ENCODE results near the gene CHRM5.

CHRM5 gene

DNA sequence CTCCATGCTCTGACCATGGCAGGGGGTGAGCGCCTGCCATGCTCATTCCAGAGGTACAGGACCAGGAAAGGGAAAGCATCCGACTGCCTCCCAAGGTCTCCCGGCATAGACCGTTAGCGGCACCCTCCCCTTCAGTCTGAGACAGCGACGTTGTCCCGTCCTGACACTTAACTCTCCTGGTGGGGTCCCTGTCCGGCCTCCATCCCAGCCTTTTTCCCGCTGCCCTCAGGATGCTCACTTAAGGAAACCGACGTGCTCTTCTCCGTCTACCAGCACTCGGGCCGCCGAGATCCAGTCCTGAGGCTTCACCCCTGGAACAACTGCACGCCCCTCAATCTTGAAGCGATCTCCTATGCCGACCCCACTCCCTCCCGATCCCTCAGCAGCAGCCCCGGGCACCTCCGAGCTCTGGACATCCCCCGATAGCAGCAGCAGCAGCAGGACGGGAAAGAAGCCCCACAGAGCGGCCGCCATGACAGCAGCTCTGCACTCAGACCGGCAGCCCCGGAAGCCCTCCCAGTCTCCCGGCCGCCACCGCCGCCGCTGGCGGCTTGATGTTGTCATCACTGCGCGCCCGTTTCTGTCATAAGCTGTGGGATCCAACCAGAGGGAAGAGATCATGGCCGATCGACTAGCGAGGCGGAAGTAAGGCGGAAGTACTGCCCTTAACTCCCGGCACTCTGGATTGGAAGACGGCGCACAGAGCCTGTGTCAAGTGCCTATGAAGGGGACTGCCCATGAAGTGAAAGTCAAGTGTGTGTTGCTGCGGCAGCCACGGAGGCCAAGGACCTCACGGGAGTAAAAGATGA is 133.3 kb downstream of the CHRM5 start, which contains the start of the genes EMC7 and PGBD4:
EMC7 (minus strand) TSS at position 497 of the 809 bp plus-strand sequence; CDS start at position 474, 23 bp downstream.
PGBD4 (plus strand) TSS at position 718 of the 809 bp plus-strand sequence. CDS start 449 bp downstream, outside the sequence.
- DNase-seq (ENCODE audit: low read depth), result peak; percentile 99
- in situ Hi-C loops (cut with HindIII; ENCODE audit: low sequenced_read_pairs), result no loop called here
- TF ChIP-seq, protein P1, sequence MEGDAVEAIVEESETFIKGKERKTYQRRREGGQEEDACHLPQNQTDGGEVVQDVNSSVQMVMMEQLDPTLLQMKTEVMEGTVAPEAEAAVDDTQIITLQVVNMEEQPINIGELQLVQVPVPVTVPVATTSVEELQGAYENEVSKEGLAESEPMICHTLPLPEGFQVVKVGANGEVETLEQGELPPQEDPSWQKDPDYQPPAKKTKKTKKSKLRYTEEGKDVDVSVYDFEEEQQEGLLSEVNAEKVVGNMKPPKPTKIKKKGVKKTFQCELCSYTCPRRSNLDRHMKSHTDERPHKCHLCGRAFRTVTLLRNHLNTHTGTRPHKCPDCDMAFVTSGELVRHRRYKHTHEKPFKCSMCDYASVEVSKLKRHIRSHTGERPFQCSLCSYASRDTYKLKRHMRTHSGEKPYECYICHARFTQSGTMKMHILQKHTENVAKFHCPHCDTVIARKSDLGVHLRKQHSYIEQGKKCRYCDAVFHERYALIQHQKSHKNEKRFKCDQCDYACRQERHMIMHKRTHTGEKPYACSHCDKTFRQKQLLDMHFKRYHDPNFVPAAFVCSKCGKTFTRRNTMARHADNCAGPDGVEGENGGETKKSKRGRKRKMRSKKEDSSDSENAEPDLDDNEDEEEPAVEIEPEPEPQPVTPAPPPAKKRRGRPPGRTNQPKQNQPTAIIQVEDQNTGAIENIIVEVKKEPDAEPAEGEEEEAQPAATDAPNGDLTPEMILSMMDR (IDR thresholded peaks at IDR 0.05; ENCODE audit: low read depth, low read length, missing control alignments), result no peak
- H3K4me3 ChIP-seq (ENCODE audit: low read depth, low read length), result peak within 1 kb of the TSS; percentile 83

DNA sequence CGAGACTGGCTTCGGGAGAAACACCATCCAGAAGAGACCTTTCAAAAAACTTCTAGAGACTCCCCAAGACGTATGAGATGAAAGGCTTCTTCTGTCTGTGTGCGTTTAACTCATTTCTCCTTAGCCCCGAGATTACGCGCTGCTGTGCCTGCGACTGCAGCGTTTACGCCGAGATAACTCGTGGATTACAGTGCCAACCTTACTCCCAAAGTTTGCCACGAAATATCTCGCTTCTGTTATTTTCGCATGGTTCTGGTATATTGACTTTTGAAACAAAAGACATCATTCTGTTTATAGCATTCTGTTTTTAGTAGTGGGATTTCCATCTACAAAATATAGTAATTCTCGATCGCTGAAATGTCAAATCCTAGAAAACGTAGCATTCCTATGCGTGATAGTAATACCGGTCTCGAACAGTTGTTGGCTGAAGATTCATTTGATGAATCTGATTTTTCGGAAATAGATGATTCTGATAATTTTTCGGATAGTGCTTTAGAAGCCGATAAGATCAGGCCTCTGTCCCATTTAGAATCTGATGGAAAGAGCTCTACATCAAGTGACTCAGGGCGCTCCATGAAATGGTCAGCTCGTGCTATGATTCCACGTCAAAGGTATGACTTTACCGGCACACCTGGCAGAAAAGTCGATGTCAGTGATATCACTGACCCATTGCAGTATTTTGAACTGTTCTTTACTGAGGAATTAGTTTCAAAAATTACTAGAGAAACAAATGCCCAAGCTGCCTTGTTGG is 134.1 kb downstream of the CHRM5 start:
- TF ChIP-seq, protein P1 (IDR thresholded peaks at IDR 0.05; ENCODE audit: low read depth, low read length, missing control alignments), result no peak
- in situ Hi-C loops (cut with HindIII; ENCODE audit: low sequenced_read_pairs), result no loop called here
- H3K4me3 ChIP-seq (ENCODE audit: low read depth, low read length), result peak overlapping the region; percentile 83
- no peak for DNase-seq (ENCODE audit: low read depth)

DNA sequence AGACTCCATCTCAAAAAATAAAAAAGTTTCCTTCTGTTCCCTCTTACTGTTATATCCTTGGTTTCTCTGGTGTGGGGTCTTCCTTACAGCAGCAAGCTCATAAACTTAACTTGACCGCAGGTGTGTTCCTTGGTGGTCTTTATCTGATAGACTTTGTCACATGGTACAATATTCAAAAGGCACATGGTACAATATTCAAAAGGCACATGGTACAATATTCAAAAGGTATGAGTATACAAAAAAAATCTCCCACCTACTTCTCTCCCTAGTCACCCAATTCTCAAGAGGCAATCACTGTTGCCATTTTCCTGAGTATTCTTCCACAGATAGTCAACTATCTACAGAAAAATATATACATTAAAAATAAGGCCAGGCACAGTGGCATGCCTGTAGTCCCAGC is 138.1 kb downstream of the CHRM5 start:
- no peak overlapping the region for H3K4me3 ChIP-seq (ENCODE audit: low read depth, low read length)
- TF ChIP-seq, protein P1 (IDR thresholded peaks at IDR 0.05; ENCODE audit: low read depth, low read length, missing control alignments), result no peak
- no peak for DNase-seq (ENCODE audit: low read depth)
- in situ Hi-C loops (cut with HindIII; ENCODE audit: low sequenced_read_pairs), result no loop called here

DNA sequence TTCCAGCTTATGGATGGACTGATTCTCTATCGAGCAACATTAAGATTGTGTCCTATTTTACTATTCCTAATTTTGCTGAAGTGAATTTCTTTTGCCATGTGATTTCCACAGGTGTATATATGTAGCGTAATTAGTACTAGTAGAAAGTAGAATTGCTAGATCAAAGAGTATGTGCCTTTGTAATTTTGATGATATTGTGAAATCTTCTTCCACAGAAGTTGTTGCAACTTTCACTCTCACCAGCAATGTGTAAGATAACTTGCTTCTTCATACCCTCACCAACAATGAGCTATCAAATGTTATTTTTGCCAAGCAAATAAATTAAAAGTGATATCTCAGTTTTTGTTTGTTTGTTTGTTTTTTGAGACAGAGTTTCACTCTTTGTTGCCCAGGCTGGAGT is 139.0 kb downstream of the CHRM5 start:
- in situ Hi-C loops (cut with HindIII; ENCODE audit: low sequenced_read_pairs), result no loop called here
- no peak for DNase-seq (ENCODE audit: low read depth)
- H3K4me3 ChIP-seq (ENCODE audit: low read depth, low read length), result no peak overlapping the region
- TF ChIP-seq, protein P1 (IDR thresholded peaks at IDR 0.05; ENCODE audit: low read depth, low read length, missing control alignments), result no peak

DNA sequence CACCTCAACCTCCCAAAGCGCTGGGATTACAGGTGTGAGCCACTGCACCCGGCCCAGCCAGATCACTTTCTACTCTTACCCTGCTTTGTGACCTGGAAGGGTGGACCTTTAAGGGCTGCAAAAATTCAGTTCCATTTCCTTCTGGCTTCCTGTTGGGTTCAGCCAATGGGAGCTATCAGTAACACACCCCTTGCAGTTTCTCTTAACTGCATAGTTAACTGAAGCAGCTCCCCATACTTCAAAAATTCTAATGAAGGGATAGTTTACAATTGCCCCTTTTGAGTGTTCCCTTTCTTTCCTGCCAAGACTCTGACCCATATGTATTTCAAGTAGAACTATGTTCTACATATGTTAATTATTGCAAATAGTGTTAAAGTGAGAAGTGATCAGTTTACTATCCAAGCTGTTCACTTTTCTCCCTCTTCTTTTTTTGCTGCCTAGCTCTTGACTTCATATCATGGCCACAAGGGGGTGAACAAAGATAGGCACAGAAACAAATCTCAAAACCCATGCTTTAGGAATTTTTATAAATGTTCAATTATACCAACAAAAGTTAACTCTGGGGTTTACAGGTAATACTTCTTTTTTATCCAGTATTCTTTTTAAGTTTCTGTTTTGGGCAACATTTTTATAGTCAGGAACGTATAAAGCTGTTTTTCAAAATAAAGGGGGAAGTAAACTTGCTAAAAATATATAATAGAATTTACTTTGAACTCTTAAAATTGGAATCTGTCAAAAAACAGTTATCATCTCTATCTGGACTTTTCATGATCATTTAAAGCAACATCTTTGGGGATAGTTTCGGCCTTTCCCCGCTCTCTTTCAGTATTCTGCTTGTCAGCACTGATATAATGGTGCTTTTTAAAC is 141.7 kb downstream of the CHRM5 start:
- TF ChIP-seq, protein P1 (IDR thresholded peaks at IDR 0.05; ENCODE audit: low read depth, low read length, missing control alignments), result peak; percentile 74
- peak; percentile 36 for DNase-seq (ENCODE audit: low read depth)
- in situ Hi-C loops (cut with HindIII; ENCODE audit: low sequenced_read_pairs), result no loop called here
- no peak overlapping the region for H3K4me3 ChIP-seq (ENCODE audit: low read depth, low read length)

DNA sequence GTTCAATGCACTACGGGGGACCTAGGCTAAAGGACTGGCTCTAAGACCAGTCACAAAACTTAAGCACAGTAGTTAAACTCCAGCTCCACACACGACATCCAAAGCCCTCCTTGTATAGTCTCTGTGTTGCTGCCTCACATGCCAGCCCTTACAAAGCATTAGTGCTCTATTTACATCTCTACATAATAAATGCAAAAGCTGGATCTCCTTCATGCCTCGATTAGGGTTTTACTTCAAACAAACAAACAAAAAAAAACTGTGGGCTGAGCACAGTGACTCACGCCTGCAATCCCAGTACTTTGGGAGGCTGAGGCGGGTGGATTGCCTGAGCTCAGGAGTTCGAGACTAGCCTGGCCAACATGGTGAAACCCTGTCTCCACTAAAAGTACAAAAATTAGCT is 143.2 kb downstream of the CHRM5 start:
- in situ Hi-C loops (cut with HindIII; ENCODE audit: low sequenced_read_pairs), result no loop called here
- no peak overlapping the region for H3K4me3 ChIP-seq (ENCODE audit: low read depth, low read length)
- DNase-seq (ENCODE audit: low read depth), result no peak
- TF ChIP-seq, protein P1 (IDR thresholded peaks at IDR 0.05; ENCODE audit: low read depth, low read length, missing control alignments), result no peak
